A549 (cell line): ENCODE results near the gene CADM1. TPM values are rescaled to one million over a fixed set of nuclear protein-coding genes. Genes with fewer than 3 reads are reported as not detected.

ENCODE experiments used
- ATAC-seq, 2 experiments: fragments of 200-7000 bp in 1 of 2; fragments of >200 bp in 1 of 2; cut with Nextera tagmentation in 1 of 2; cut with Tn5 transposase in 1 of 2; 3 replicates each; pipeline versions ENCODE4 v1.8.0 to v1.9.1; 2018 to 2020; ENCODE audit warnings: mild to moderate bottlenecking in 1 of 2, moderate library complexity in 1 of 2
- CTCF ChIA-PET: fragments of 300-600 bp; sonication (Branson Sonifier 250); formaldehyde crosslinking; extraction: SDS; loops from one replicate; lab custom pipeline; 2021; ENCODE audit warnings: antibody characterized with exemption, inconsistent platforms; lab: Yijun Ruan, JAX
- POLR2A ChIA-PET: fragments of 350-600 bp; formaldehyde crosslinking; extraction: SDS; loops from one replicate; lab custom pipeline; 2021; ENCODE audit warnings: antibody characterized with exemption, inconsistent platforms; lab: Yijun Ruan, JAX
- DNase-seq, 2 experiments: peaks; one replicate each; pipeline versions ENCODE4 v3.0.0 to v3.0.0-alpha.2; 2011 to 2016; ENCODE audit warnings: low read depth in 1 of 2, low spot score in 1 of 2
- FAIRE-seq: peaks from 2 replicates; lab custom pipeline; 2011; peaks lifted over from hg19 to GRCh38; lab: Jason Lieb, UNC
- H3K27ac ChIP-seq, 2 experiments: fragments of >200 bp; sonication (Bioruptor Twin); formaldehyde crosslinking; 3 replicates each; pipeline ENCODE4 v1.5.1; 2016 to 2017
- H3K4me1 ChIP-seq: fragments of >200 bp; sonication (Bioruptor Twin); formaldehyde crosslinking; 3 replicates; pipeline ENCODE4 v1.6.1; 2016
- H3K4me2 ChIP-seq: fragments of >200 bp; sonication (Bioruptor Twin); formaldehyde crosslinking; 3 replicates; pipeline ENCODE4 v1.6.1; 2016
- H3K4me3 ChIP-seq: fragments of >200 bp; sonication (Bioruptor Twin); formaldehyde crosslinking; 3 replicates; pipeline ENCODE4 v1.5.1; 2016
- H3K9me3 ChIP-seq: fragments of >200 bp; sonication (Bioruptor Twin); formaldehyde crosslinking; 3 replicates; pipeline ENCODE4 v1.6.1; 2016
- ATOH8 ChIP-seq: fragments of 250-450 bp; sonication (Bioruptor Pico); IDR thresholded peaks from 2 replicates; pipeline ENCODE4 v1.5.0; 2020; ENCODE audit warnings: low read depth, mild to moderate bottlenecking, moderate library complexity
- BCL3 ChIP-seq: fragments of >200 bp; sonication (Bioruptor Twin); formaldehyde crosslinking; IDR thresholded peaks from 3 replicates; pipeline ENCODE4 v1.6.1; 2016
- BHLHE40 ChIP-seq: IDR thresholded peaks from 2 replicates; pipeline ENCODE4 v1.6.1; 2012; ENCODE audit warnings: low read depth, low read length, inconsistent platforms
- CEBPB ChIP-seq, 2 experiments: fragments of >200 bp in 1 of 2; sonication (Bioruptor Twin) in 1 of 2; formaldehyde crosslinking in 1 of 2; IDR thresholded peaks; 2 replicates each; pipeline ENCODE4 v1.6.1; 2012 to 2016
- CHD2 ChIP-seq: fragments of 150-350 bp; IDR thresholded peaks from 2 replicates; pipeline ENCODE4 v1.6.1; 2014; ENCODE audit warnings: low read length; ENCODE audit not compliant: partially characterized antibody
- CHD4 ChIP-seq: fragments of 200-600 bp; sonication (generic); IDR thresholded peaks from 2 replicates; pipeline ENCODE4 v1.6.1; 2016; ENCODE audit warnings: antibody characterized with exemption, mild to moderate bottlenecking, borderline replicate concordance
- EHF ChIP-seq: fragments of 250-450 bp; sonication (Bioruptor Pico); IDR thresholded peaks from 2 replicates; pipeline ENCODE4 v1.5.0; 2020; ENCODE audit warnings: mild to moderate bottlenecking
- EHMT2 ChIP-seq: fragments of 200-600 bp; sonication (generic); IDR thresholded peaks from 2 replicates; pipeline ENCODE4 v1.6.1; 2016; ENCODE audit warnings: antibody characterized with exemption, low read depth, mild to moderate bottlenecking, moderate library complexity
- ESRRA ChIP-seq: fragments of 150-350 bp; IDR thresholded peaks from 2 replicates; pipeline ENCODE4 v1.6.1; 2014; ENCODE audit warnings: mild to moderate bottlenecking, low read length, borderline replicate concordance
- FOSB ChIP-seq: fragments of 250-450 bp; sonication (Bioruptor Pico); IDR thresholded peaks from 2 replicates; pipeline ENCODE4 v1.5.0; 2020; ENCODE audit warnings: mild to moderate bottlenecking, moderate library complexity
- FOSL2 ChIP-seq, 2 experiments: fragments of 450-650 bp in 1 of 2; fragments of >200 bp in 1 of 2; sonication (Bioruptor Twin) in 1 of 2; formaldehyde crosslinking; IDR thresholded peaks; 2 replicates each; pipeline versions ENCODE4 v1.5.0 to v1.6.1; 2016 to 2020; ENCODE audit warnings: mild to moderate bottlenecking in 1 of 2, moderate library complexity in 1 of 2
- FOXS1 ChIP-seq: fragments of 250-450 bp; sonication (Bioruptor Pico); IDR thresholded peaks from 2 replicates; pipeline ENCODE4 v1.5.0; 2020; ENCODE audit warnings: mild to moderate bottlenecking, moderate library complexity
- GATA3 ChIP-seq: IDR thresholded peaks from 2 replicates; pipeline ENCODE4 v1.6.1; 2012; ENCODE audit warnings: borderline replicate concordance
- HMGXB4 ChIP-seq: fragments of 250-450 bp; sonication (Bioruptor Pico); IDR thresholded peaks from 2 replicates; pipeline ENCODE4 v1.5.0; 2021; ENCODE audit warnings: mild to moderate bottlenecking, moderate library complexity, borderline replicate concordance
- HOXA7 ChIP-seq: fragments of 250-450 bp; sonication (Bioruptor Pico); IDR thresholded peaks from 2 replicates; pipeline ENCODE4 v1.5.0; 2020; ENCODE audit warnings: mild to moderate bottlenecking, moderate library complexity
- HOXB5 ChIP-seq: fragments of 250-450 bp; sonication (Bioruptor Pico); IDR thresholded peaks from 2 replicates; pipeline ENCODE4 v1.5.0; 2020; ENCODE audit warnings: mild to moderate bottlenecking, moderate library complexity
- MAFK ChIP-seq: fragments of 450-650 bp; IDR thresholded peaks from 2 replicates; pipeline ENCODE4 v1.6.1; 2014; ENCODE audit not compliant: partially characterized antibody
- NPAS2 ChIP-seq: fragments of 250-450 bp; sonication (Bioruptor Pico); IDR thresholded peaks from 2 replicates; pipeline ENCODE4 v1.8.0; 2022; ENCODE audit warnings: mild to moderate bottlenecking, moderate library complexity, borderline replicate concordance
- PBX3 ChIP-seq: IDR thresholded peaks from 2 replicates; pipeline ENCODE4 v1.6.1; 2012
- POLR2A ChIP-seq: IDR thresholded peaks from 2 replicates; pipeline ENCODE4 v1.6.1; 2012; ENCODE audit warnings: mild to moderate bottlenecking, low read length
- RAD21 ChIP-seq, 2 experiments: fragments of >200 bp in 1 of 2; sonication (Bioruptor Twin) in 1 of 2; formaldehyde crosslinking in 1 of 2; IDR thresholded peaks in 1 of 2; conservative IDR thresholded peaks in 1 of 2; 2 replicates in 1 of 2; 3 replicates in 1 of 2; pipeline ENCODE4 v1.6.1; 2012 to 2018; ENCODE audit warnings: inconsistent platforms in 1 of 2
- RARB ChIP-seq: fragments of 250-450 bp; sonication (Bioruptor Pico); IDR thresholded peaks from 2 replicates; pipeline ENCODE4 v1.8.0; 2021; ENCODE audit warnings: mild to moderate bottlenecking, moderate library complexity
- RCOR1 ChIP-seq: fragments of 150-350 bp; IDR thresholded peaks from 2 replicates; pipeline ENCODE4 v1.6.1; 2014; ENCODE audit warnings: antibody characterized with exemption, low read length, low read depth
- SMC3 ChIP-seq: fragments of >200 bp; sonication (Bioruptor Twin); formaldehyde crosslinking; IDR thresholded peaks from 3 replicates; pipeline ENCODE4 v1.6.1; 2018; ENCODE audit warnings: inconsistent platforms
- SREBF2 ChIP-seq: fragments of 450-650 bp; IDR thresholded peaks from 2 replicates; pipeline ENCODE4 v1.6.1; 2014; ENCODE audit warnings: mild to moderate bottlenecking, moderate library complexity
- ZC3H11A ChIP-seq: fragments of 450-650 bp; IDR thresholded peaks from 2 replicates; pipeline ENCODE4 v1.6.1; 2014; ENCODE audit warnings: antibody characterized with exemption, mild to moderate bottlenecking
- ZNF302 ChIP-seq: fragments of 250-450 bp; sonication (Bioruptor Pico); IDR thresholded peaks from 2 replicates; pipeline ENCODE4 v1.9.0; 2021; ENCODE audit warnings: inconsistent platforms, mild to moderate bottlenecking, moderate library complexity
- ZSCAN20 ChIP-seq: fragments of 250-450 bp; sonication (Bioruptor Pico); IDR thresholded peaks from 2 replicates; pipeline ENCODE4 v1.8.0; 2022; ENCODE audit warnings: mild to moderate bottlenecking, moderate library complexity
- WGBS: methylation state at CpG from one replicate; pipeline ENCODE4 v1.1.6; 2017; ENCODE audit errors: missing lambda C conversion rate; 5-methylcytosine and 5-hydroxymethylcytosine counted together
- polyA plus RNA-seq, 4 experiments: library from polyadenylated mRNA; depleted of rRNA in 3 of 4; stranded (reverse); fragments of >200 nt; fragmentation: RNase III in 1 of 4; extraction: RNeasy Plus Mini Kit Qiagen cat#74134 plus additional on column Dnase treatment in 1 of 4; gene quantifications; 2 replicates in 3 of 4; 3 replicates in 1 of 4; pipeline ENCODE4 v1.2.3, GENCODE V29; 2011 to 2017

CADM1 gene
- polyA plus RNA-seq, 2 of the 4 experiments (the other 2 are of a cell fraction) = 33.4 to 36.7 TPM

GRCh38 chr11:115214644-115215234 is 289.5 kb downstream of the CADM1 start:
- CTCF ChIA-PET = interaction anchor here (0.8 to 1.7 kb wide), 3 partner anchors 10 to 42 kb away, joined by 3 to 4 read pairs (median 4); no protein-coding TSS in a partner anchor
- no peak for FAIRE-seq

GRCh38 chr11:115213007-115213406 is 291.2 kb downstream of the CADM1 start:
- FAIRE-seq = no peak
- no peak for DNase-seq
- ChIA-PET CTCF (interaction anchor here (1.3 kb wide), 1 partner anchor 11 kb away, joined by 5 read pairs; no protein-coding TSS in a partner anchor), POLR2A (no interaction called here)
- H3K27ac ChIP-seq = no peak overlapping the region
- 95% methylated on average over 8 of the region's 8 CpGs for WGBS
- no peak for ATAC-seq
- H3K4me3 ChIP-seq = no peak overlapping the region
- H3K9me3 ChIP-seq = no peaks in the 10 kb centered on the region
- TF ChIP-seq ESRRA (no peak), PBX3 (no peak), BCL3 (no peak), HMGXB4 (CRISPR knock-in tag) (no peak), GATA3 (no peak), ATOH8 (no peak), POLR2A (no peak), BHLHE40 (no peak), ZNF302 (CRISPR knock-in tag) (no peak), CEBPB (IDR thresholded peaks at IDR 0.05) (no peak), CHD4 (no peak), ZSCAN20 (no peak), RAD21 (conservative IDR thresholded peaks at IDR 0.05 in 1 of 2, IDR thresholded peaks at IDR 0.05 in 1 of 2) (no peak), CHD2 (no peak), RCOR1 (no peak), RARB (CRISPR knock-in tag) (no peak), HOXA7 (CRISPR knock-in tag) (no peak), SMC3 (no peak), HOXB5 (CRISPR knock-in tag) (no peak), EHMT2 (no peak)
- no peak overlapping the region for H3K4me2 ChIP-seq
- no peaks in the 10 kb centered on the region for H3K4me1 ChIP-seq

More at GRCh38 chr11:115214644-115215234, 289.5 kb downstream of the CADM1 start:
- TF ChIP-seq SREBF2 (no peak), ZSCAN20 (no peak), FOSL2 (IDR thresholded peaks at IDR 0.05) (no peak), FOSL2 (CRISPR knock-in tag; IDR thresholded peaks at IDR 0.05) (no peak), FOXS1 (CRISPR knock-in tag) (no peak), FOSB (CRISPR knock-in tag) (no peak), PBX3 (no peak), ZC3H11A (no peak), RCOR1 (no peak), MAFK (no peak), NPAS2 (no peak), EHF (CRISPR knock-in tag) (no peak)
- Histone ChIP-seq H3K4me2 (no peak overlapping the region), H3K4me1 (no peaks in the 10 kb centered on the region), H3K9me3 (no peaks in the 10 kb centered on the region), H3K27ac (no peak overlapping the region), H3K4me3 (no peak overlapping the region)
- ATAC-seq = no peak
- POLR2A ChIA-PET = no interaction called here
- DNase-seq = no peak
- WGBS = 90% methylated on average over 7 of the region's 7 CpGs
